Ishikawa (cell line): ENCODE results near the gene PTCD2.

Experiments used
- EGR1 ChIP-seq: IDR thresholded peaks from 2 replicates; pipeline ENCODE4 v1.6.1; 2012
- EP300 ChIP-seq: IDR thresholded peaks from 2 replicates; pipeline ENCODE4 v1.6.1; 2012; ENCODE audit warnings: borderline replicate concordance
- FOXM1 ChIP-seq: IDR thresholded peaks from 2 replicates; pipeline ENCODE4 v1.6.1; 2012; ENCODE audit warnings: low read depth, borderline replicate concordance
- NFIC ChIP-seq: IDR thresholded peaks from 2 replicates; pipeline ENCODE4 v1.6.1; 2012
- RAD21 ChIP-seq: IDR thresholded peaks from 2 replicates; pipeline ENCODE4 v1.6.1; 2012; ENCODE audit warnings: low read depth
- TCF12 ChIP-seq: IDR thresholded peaks from 2 replicates; pipeline ENCODE4 v1.6.1; 2012; ENCODE audit warnings: low read depth
- TEAD4 ChIP-seq: IDR thresholded peaks from 2 replicates; pipeline ENCODE4 v1.6.1; 2012
- TF ChIP-seq, protein P1 (sequence below): IDR thresholded peaks from 2 replicates; pipeline ENCODE4 v1.6.1; 2012; ENCODE audit warnings: low read depth, mild to moderate bottlenecking
- TF ChIP-seq, protein P2 (sequence below): IDR thresholded peaks from 2 replicates; pipeline ENCODE4 v1.6.1; 2012

DNA sequence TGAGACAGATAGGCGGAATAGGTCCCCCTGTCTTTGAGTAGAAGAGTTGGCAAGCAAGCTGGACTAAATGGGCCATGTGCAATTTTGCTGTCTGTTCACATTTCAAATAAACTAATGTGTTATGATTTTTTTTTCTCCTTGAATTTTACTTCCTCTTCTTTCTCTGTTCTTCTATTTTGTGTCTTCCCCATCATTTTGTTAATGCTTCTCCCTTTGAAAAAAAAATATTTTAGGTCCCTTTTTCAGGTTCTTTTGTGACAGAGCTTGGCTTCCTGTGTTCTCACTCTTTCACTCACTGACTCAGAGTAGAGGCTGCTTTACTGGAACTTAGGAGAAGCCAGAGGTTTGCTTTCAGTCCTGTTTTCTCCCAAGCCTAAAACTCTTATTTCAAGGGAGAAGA is 48.1 kb downstream of the PTCD2 start:
- no peak for TF ChIP-seq RAD21
- TF ChIP-seq EP300 = no peak
- TF ChIP-seq TEAD4 = no peak
- no peak for TF ChIP-seq TCF12
- TF ChIP-seq NFIC = no peak
- TF ChIP-seq FOXM1 = no peak
- TF ChIP-seq, protein P1, sequence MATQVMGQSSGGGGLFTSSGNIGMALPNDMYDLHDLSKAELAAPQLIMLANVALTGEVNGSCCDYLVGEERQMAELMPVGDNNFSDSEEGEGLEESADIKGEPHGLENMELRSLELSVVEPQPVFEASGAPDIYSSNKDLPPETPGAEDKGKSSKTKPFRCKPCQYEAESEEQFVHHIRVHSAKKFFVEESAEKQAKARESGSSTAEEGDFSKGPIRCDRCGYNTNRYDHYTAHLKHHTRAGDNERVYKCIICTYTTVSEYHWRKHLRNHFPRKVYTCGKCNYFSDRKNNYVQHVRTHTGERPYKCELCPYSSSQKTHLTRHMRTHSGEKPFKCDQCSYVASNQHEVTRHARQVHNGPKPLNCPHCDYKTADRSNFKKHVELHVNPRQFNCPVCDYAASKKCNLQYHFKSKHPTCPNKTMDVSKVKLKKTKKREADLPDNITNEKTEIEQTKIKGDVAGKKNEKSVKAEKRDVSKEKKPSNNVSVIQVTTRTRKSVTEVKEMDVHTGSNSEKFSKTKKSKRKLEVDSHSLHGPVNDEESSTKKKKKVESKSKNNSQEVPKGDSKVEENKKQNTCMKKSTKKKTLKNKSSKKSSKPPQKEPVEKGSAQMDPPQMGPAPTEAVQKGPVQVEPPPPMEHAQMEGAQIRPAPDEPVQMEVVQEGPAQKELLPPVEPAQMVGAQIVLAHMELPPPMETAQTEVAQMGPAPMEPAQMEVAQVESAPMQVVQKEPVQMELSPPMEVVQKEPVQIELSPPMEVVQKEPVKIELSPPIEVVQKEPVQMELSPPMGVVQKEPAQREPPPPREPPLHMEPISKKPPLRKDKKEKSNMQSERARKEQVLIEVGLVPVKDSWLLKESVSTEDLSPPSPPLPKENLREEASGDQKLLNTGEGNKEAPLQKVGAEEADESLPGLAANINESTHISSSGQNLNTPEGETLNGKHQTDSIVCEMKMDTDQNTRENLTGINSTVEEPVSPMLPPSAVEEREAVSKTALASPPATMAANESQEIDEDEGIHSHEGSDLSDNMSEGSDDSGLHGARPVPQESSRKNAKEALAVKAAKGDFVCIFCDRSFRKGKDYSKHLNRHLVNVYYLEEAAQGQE = no peak
- no peak for TF ChIP-seq EGR1
- TF ChIP-seq, protein P2, sequence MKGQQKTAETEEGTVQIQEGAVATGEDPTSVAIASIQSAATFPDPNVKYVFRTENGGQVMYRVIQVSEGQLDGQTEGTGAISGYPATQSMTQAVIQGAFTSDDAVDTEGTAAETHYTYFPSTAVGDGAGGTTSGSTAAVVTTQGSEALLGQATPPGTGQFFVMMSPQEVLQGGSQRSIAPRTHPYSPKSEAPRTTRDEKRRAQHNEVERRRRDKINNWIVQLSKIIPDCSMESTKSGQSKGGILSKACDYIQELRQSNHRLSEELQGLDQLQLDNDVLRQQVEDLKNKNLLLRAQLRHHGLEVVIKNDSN = no peak
